Inferior parietal cortex (tissue), 1 donor: ENCODE data around the gene MALRD1.
"Not testable (repeated sequence)": the region's sequence is repeated elsewhere in the genome, so short reads cannot be mapped to it uniquely, and the experiment has no call there.

Experiments
- DNase-seq: peaks from one replicate; pipeline ENCODE4 v3.0.0-alpha.2; 2016; ENCODE audit errors: extremely low spot score

Gene MALRD1

GRCh38 chr10:19488592-19489280 lies 440.1 kb downstream of the MALRD1 start:
- no peak for DNase-seq

- DNase-seq: no peak
Measured at GRCh38 chr10:19491166-19491565, 442.6 kb downstream of the MALRD1 start.

DNA sequence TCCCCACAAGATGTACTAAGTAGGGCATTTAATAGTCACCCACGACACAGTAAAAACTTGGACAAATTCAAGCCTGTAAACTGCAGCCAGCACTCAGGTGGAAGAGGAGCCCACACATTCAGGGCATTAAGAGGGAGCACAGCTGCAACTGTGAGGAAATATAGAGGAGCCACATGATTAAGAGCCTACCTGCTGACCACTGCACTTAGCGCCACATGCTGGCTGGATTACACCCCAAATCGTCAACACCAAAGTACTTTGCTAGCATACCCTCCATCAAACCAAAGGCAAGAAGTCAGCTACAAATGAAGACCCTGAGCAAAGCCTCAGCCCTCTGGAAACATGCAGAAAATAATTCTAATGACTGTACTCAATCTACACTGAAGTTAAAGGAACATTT lies 445.3 kb downstream of the MALRD1 start:
- DNase-seq: no peak

DNA sequence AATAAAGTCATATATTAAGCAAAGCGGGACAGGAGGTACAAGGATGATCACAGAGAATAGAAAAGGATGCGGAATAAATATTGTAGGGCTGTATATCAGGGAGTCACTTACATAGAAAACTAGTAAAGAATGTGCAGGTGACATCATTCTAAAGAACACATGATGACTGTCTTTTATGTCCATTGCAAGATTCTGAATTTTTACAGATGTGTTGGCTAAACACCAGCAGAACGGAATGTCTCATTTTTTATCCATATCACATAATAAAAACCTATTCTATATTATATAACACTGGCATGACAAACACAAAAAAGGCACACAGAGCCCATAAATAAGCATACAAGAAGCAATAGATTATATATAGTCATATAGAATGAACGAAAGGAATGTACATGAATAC lies 448.4 kb downstream of the MALRD1 start:
- DNase-seq: no peak

GRCh38 chr10:19498393-19499290 lies 450.0 kb downstream of the MALRD1 start:
- no peak for DNase-seq

DNA sequence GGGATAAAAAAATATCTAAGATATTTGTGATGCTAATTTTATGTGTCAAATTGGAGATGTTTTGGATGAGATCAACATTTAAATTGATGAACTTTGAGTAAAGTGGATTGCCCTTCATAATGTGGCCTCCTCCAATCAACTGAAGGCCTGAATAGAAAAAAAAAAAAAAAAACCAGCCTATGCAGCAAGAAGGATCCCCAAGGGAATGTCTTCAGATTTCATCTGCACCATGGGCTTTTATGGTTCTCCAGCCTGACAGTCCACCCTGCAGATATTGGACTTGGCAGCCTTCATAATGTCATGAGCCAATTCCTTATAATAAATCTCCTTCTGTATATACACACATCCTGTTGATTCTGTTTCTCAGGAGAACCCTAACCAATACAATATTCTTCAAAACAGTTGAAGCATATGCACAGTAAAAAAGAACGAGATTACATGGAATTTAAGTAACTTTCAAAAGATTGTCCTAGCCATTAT lies 450.7 kb downstream of the MALRD1 start:
- no peak for DNase-seq

GRCh38 chr10:19500959-19501358 lies 452.4 kb downstream of the MALRD1 start:
- no peak for DNase-seq

- DNase-seq: no peak
Measured at GRCh38 chr10:19505320-19506312, 457.0 kb downstream of the MALRD1 start.

DNA sequence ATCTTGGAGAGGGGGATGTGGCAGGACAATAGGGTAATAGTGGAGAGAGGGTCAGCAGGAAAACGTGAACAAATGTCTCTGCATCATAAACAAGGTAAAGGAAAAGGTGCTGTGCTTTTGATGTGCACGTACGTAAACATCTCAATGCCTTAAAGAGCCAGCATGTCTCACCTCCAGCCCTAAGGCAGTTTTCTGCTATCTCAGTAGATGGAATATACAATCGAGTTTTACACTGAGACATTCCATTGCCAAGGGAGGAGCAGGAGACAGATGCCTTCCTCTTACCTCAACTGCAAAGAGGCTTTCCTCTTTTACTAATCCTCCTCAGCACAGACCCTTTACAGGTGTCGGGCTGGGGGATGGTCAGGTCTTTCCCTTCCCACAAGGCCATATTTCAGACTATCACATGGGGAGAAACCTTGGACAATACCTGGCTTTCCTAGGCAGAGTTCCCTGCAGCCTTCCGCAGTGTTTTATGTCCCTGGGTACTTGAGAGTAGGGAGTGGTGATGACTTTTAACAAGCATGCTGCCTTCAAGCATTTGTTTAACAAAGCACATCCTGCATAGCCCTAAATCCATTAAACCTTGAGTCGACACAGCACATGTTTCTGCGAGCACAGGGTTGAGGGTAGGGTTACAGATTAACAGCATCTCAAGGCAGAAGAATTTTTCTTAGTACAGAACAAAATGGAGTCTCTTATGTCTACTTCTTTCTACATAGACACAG lies 461.6 kb downstream of the MALRD1 start:
- not testable (repeated sequence) for DNase-seq

- DNase-seq: no peak
Measured at GRCh38 chr10:19518109-19518508, 469.5 kb downstream of the MALRD1 start.

GRCh38 chr10:19518632-19519031 lies 470.0 kb downstream of the MALRD1 start:
- no peak for DNase-seq

DNA sequence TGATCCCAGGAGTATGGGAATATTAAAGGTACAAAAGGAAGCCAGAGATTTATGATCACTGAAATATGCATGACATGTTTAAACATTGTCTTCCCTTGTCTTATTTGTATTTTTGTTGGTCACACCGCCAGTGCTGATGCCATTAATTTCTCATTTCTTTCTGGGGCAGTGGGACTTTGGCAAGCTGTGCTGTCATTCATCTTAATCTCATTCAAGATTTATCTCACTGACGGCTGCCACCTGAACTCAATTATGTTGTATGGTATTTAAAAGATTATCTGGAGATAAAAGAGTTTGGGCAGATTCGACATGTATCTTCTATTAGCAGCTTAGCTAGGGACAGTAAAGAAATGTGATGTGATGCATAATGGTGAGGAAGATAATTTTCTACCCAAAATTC lies 482.7 kb downstream of the MALRD1 start:
- no peak for DNase-seq

GRCh38 chr10:19532411-19532810 lies 483.8 kb downstream of the MALRD1 start:
- DNase-seq: no peak

DNA sequence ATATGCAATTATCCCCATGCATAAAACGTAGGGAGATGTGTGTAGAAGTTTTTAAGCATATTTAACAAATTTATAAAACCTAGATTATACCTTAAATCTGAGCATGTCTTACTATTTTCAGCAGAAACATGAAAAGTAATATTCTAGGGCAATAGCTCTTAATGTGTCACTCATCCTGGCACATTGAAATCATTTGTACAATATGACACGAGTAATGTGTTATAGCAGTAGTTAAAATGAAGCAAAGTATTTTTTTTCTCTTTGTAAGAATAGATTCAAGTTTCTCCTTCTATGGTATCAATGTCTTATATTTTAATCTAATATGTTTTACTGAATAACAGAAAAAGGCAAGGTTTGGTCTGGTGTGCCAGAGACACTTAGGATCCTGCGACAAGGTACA lies 492.7 kb downstream of the MALRD1 start:
- no peak for DNase-seq

DNA sequence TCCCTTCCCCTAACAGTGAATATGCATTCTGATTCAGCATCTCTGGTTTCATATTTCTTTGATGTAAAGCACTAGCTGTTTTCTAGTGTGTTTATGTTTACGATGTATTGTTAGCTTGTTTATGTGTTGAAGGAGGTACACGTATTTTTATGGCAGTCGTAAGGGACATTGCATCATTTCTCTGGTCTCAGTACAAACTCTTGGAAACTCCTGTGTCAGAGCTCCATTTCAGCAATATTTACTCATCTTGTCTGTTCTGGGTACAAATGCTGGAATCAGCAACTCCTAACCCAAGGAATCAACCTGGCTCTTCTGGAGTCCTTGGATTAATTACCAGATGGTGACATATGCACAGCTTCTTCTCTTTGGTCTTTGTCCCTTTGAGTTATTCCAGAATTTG lies 497.6 kb downstream of the MALRD1 start:
- no peak for DNase-seq

DNA sequence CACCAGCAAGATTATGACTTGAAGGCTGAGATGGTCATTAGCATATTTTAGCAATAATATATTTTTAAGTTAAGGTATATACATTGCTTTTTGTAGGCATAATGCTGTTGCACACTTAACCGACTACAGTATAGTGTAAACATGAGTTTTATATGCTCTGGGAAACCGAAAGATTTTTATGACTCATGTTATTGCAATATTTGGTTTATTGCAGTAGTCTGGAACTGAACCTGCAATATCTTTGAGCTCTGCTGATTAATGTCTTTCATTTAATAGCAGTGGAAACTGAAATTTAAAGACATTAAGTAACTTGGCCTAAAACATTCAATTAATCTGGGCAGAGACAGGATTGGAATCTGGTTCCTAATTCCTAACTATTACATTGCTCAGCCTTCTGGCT lies 500.9 kb downstream of the MALRD1 start:
- DNase-seq: no peak

- no peak for DNase-seq
Measured at GRCh38 chr10:19556666-19557065, 508.1 kb downstream of the MALRD1 start.

DNA sequence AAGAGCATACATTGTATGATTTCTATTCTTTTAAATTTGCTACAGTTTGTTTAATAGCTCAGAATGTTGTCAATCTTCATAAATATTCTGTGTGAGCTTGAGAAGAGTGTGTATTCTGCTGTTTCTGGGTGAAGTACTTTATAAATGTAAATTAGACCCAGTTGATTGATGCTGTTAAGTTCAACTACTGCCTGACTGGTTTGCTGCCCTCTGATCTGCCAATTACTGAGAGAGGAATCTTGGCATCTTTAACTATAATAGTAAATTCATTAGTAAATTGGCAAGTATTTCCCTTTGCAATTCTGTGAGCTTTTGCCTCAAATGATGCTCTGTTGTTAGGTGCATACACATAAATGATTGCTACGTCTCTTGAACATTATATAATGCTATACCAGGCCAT lies 512.6 kb downstream of the MALRD1 start:
- no peak for DNase-seq

GRCh38 chr10:19563388-19564141 lies 515.0 kb downstream of the MALRD1 start:
- no peak for DNase-seq

DNA sequence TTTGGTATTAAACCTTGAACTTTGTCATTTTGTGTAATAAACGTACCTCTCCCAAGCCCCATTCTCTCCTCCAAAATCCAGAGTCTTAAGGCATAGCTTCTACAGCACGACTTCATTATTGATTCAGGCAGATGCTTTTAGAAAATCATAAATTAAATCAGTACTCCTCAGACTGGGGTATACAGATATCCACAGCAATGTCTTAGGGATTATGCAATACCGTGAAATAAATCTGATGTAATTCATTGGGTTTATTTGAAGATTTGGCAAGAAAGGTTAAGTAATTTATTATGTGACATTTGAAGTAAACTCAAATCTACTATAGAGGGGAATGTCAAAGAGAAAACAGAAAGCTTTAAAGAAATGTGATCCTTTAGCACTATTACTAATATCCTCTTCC lies 521.5 kb downstream of the MALRD1 start:
- DNase-seq: no peak
